Lower lobe of right lung (tissue), 2 donors: ENCODE results near the gene MEN1. TPM values are rescaled to one million over a fixed set of nuclear protein-coding genes. Genes with fewer than 3 reads are reported as not detected.
"Not testable (repeated sequence)": the region's sequence is repeated elsewhere in the genome, so short reads cannot be mapped to it uniquely, and the experiment has no call there.

Experiments
- ATAC-seq, 2 donors: fragments of 200-7000 bp; cut with Tn5 transposase; one replicate each; pipeline ENCODE4 v1.9.1; 2020 to 2022; ENCODE audit warnings: mild to moderate bottlenecking in 2 of 2, moderate library complexity in 2 of 2
- DNase-seq: peaks from one replicate; pipeline ENCODE4 v3.0.0-alpha.2; 2020
- H3K27ac ChIP-seq: fragments of 200-600 bp; one replicate; pipeline ENCODE4 v1.8.0; 2022
- H3K27me3 ChIP-seq: fragments of 200-600 bp; one replicate; pipeline ENCODE4 v1.8.0; 2022; ENCODE audit warnings: low read depth
- H3K36me3 ChIP-seq: fragments of 200-600 bp; one replicate; pipeline ENCODE4 v1.8.0; 2022; ENCODE audit warnings: mild to moderate bottlenecking
- H3K4me1 ChIP-seq: fragments of 200-600 bp; one replicate; pipeline ENCODE4 v1.8.0; 2022
- H3K4me3 ChIP-seq: fragments of 200-600 bp; one replicate; pipeline ENCODE4 v1.8.0; 2022; ENCODE audit warnings: mild to moderate bottlenecking
- H3K9me3 ChIP-seq: fragments of 200-600 bp; one replicate; pipeline ENCODE4 v1.8.0; 2022
- CTCF ChIP-seq: fragments of 200-600 bp; IDR thresholded peaks from one replicate; pipeline ENCODE4 v1.8.0; 2022; ENCODE audit warnings: antibody characterized with exemption, mild to moderate bottlenecking
- intact Hi-C: fragments of 100-400 bp; cut with DNase I; formaldehyde crosslinking; loops from one replicate; pipeline ENCODE4 v1.11.0; 2022
- total RNA-seq: library from RNA; stranded (reverse); fragmentation: NEBNext Ultra II Directional; extraction: Animal tissue kit (Norgen Biotek cat#: 25700); gene quantifications from one replicate; pipeline ENCODE4 v1.2.1, GENCODE V29; 2021
- donor health status: DM: no; HTN: yes; CAD: no; lungs with severe emphysema.

Gene MEN1
- total RNA-seq, 1 donor from 2014 or later = 22.7 TPM

GRCh38 chr11:64826062-64826461, 15.7 kb upstream of the MEN1 start:
- intact Hi-C loops = no loop called here
- Histone ChIP-seq H3K36me3 (peaks cover 24% of the 10 kb centered on the region), H3K4me3 (no peak overlapping the region), H3K4me1 (no peaks in the 10 kb centered on the region), H3K27ac (no peak overlapping the region), H3K9me3 (no peaks in the 10 kb centered on the region), H3K27me3 (no peaks in the 10 kb centered on the region)
- no peak for ATAC-seq
- no peak for DNase-seq
- TF ChIP-seq CTCF = no peak

- Histone ChIP-seq H3K4me1 (no peaks in the 10 kb centered on the region), H3K27me3 (no peaks in the 10 kb centered on the region), H3K4me3 (no peak overlapping the region), H3K36me3 (peaks cover 7% of the 10 kb centered on the region), H3K27ac (no peak overlapping the region), H3K9me3 (no peaks in the 10 kb centered on the region)
- TF ChIP-seq CTCF = no peak
- intact Hi-C loops = no loop called here
- DNase-seq (no peak), ATAC-seq (no peak)
Observed at GRCh38 chr11:64823568-64824119, 13.3 kb upstream of the MEN1 start.

- Histone ChIP-seq H3K9me3 (no peaks in the 10 kb centered on the region), H3K4me1 (no peaks in the 10 kb centered on the region), H3K4me3 (no peak overlapping the region), H3K27ac (no peak overlapping the region), H3K36me3 (no peaks in the 10 kb centered on the region), H3K27me3 (no peaks in the 10 kb centered on the region)
- intact Hi-C loops = no loop called here
- ATAC-seq = no peak
- no peak for TF ChIP-seq CTCF
- DNase-seq = no peak
Observed at GRCh38 chr11:64817476-64817875, 7.1 kb upstream of the MEN1 start.

- H3K36me3 ChIP-seq, DNase-seq, H3K27ac ChIP-seq, H3K4me1 ChIP-seq, H3K4me3 ChIP-seq, H3K27me3 ChIP-seq, H3K9me3 ChIP-seq, intact Hi-C loops, ATAC-seq: not testable (repeated sequence)
Observed at GRCh38 chr11:64815433-64815832, 5.1 kb upstream of the MEN1 start.

- DNase-seq = no peak
- Histone ChIP-seq H3K9me3 (no peaks in the 10 kb centered on the region), H3K27me3 (no peaks in the 10 kb centered on the region), H3K4me3 (no peak overlapping the region), H3K36me3 (no peaks in the 10 kb centered on the region), H3K4me1 (peaks cover 2% of the 10 kb centered on the region), H3K27ac (no peak overlapping the region)
- no peak for TF ChIP-seq CTCF
- ATAC-seq = no peak
- intact Hi-C loops = no loop called here
Observed at GRCh38 chr11:64814712-64815187, 4.4 kb upstream of the MEN1 start.

GRCh38 chr11:64813826-64814225, 3.5 kb upstream of the MEN1 start:
- Histone ChIP-seq H3K27ac (no peak overlapping the region), H3K27me3 (no peaks in the 10 kb centered on the region), H3K4me3 (no peak overlapping the region), H3K4me1 (peaks cover 12% of the 10 kb centered on the region), H3K9me3 (no peaks in the 10 kb centered on the region), H3K36me3 (no peaks in the 10 kb centered on the region)
- no peak for TF ChIP-seq CTCF
- intact Hi-C loops = no loop called here
- ATAC-seq = no peak
- no peak for DNase-seq
